Measurements from ENCODE around the gene SEMA4G. TPM values are rescaled to one million over a fixed set of nuclear protein-coding genes. Genes with fewer than 3 reads are reported as not detected.

The SEMA4G gene
- total and polyA plus RNA-seq, 2 of the 4 experiments (the other 2 are of a cell fraction) = 0.90 to 8.7 TPM

- POLR2A ChIA-PET (ENCODE audit: unreplicated experiment) = no interaction called here
Measured at GRCh38 chr10:101016814-101017213, 47.5 kb downstream of the SEMA4G start.

More at GRCh38 chr10:101016814-101017213, 47.5 kb downstream of the SEMA4G start:
- no TSS peak for BruUV-seq (replicated peaks)
- H4K8ac ChIP-seq (ENCODE audit: low read depth in 2 of 2, low read length in 2 of 2) = no peak overlapping the region
- no peak overlapping the region for H3K23ac ChIP-seq (ENCODE audit: low read depth, low read length)
- in situ Hi-C loops (cut with MboI; ENCODE audit: low sequenced_read_pairs) (no loop called here), intact Hi-C loops (cut with micrococcal nuclease) (loop anchor here (10.0 kb wide), 1 partner anchor 452 kb away; no protein-coding TSS in a partner anchor), dilution Hi-C loops (cut with HindIII; ENCODE audit: low sequenced_read_pairs, unreplicated experiment) (no loop called here)
- H3K9me1 ChIP-seq (ENCODE audit: insufficient read depth, low read length) = peaks cover 13% of the 10 kb centered on the region
- TF ChIP-seq ELK1 (IDR thresholded peaks at IDR 0.05; ENCODE audit: borderline replicate concordance, low read depth, low read length) (no peak), CEBPB (IDR thresholded peaks at IDR 0.05; ENCODE audit: low read depth, low read length) (no peak), CHD1 (IDR thresholded peaks at IDR 0.05; ENCODE audit: low read depth, low read length) (no peak), MXI1 (IDR thresholded peaks at IDR 0.05; ENCODE audit: borderline replicate concordance, low read depth, low read length) (no peak), RFX5 (IDR thresholded peaks at IDR 0.05; ENCODE audit: low read depth, low read length) (no peak), MAZ (IDR thresholded peaks at IDR 0.05; ENCODE audit: borderline replicate concordance, low read depth, low read length) (no peak), FOS (IDR thresholded peaks at IDR 0.05; ENCODE audit: low read depth, low read length) (no peak)
- no peak overlapping the region for H3K27ac ChIP-seq (ENCODE audit: insufficient read depth, low read length)
- no peak overlapping the region for H2BK5ac ChIP-seq (ENCODE audit: low read depth, low read length, poor library complexity, severe bottlenecking)
- H2BK120ac ChIP-seq (ENCODE audit: low read depth, low read length) = no peak overlapping the region
- H4K91ac ChIP-seq (ENCODE audit: insufficient read depth, low read depth, low read length) = no peak overlapping the region
- H3K18ac ChIP-seq (ENCODE audit: low read depth, low read length) = no peak overlapping the region
- no peak overlapping the region for H3K4ac ChIP-seq (ENCODE audit: low read depth, low read length)
- peak overlapping the region; percentile 36; the same call in 1 of the 2 replicates for H2AK5ac ChIP-seq (ENCODE audit: low read depth, low read length)
- no peak overlapping the region for H3K4me3 ChIP-seq (ENCODE audit: insufficient read depth, low read depth, low read length)
- H2BK20ac ChIP-seq (ENCODE audit: low read depth, low read length) = no peak overlapping the region
- WGBS, 2 experiments (ENCODE audit: extremely low coverage in 2 of 2, insufficient read length in 1 of 2) = 76% methylated on average over 2 of the region's 5 CpGs; no CpG with 5 or more reads in 1 of the 2 experiments
- H2AFZ ChIP-seq (replicated peaks; ENCODE audit: low read length, poor library complexity) = no peak overlapping the region
- H3K56ac ChIP-seq (ENCODE audit: extremely low read depth, insufficient read depth, low read length) = no peak overlapping the region
- ATAC-seq (ENCODE audit: low read depth) = no peak
- peak overlapping the region; percentile 19 for H2AK9ac ChIP-seq (replicated peaks; ENCODE audit: low read depth, low read length, poor library complexity)
- no peak overlapping the region for H4K5ac ChIP-seq (ENCODE audit: low read depth, low read length)
- 0 out of 4 replicates have a peak, but pooled peaks cover 0 to 7% of the 10 kb centered on the region in 2 experiments for H3K79me1 ChIP-seq (ENCODE audit: low read depth in 1 of 2, low read length in 2 of 2)
- no peak overlapping the region for H3K4me2 ChIP-seq (ENCODE audit: low read depth, low read length)
- no peaks in the 10 kb centered on the region for H3K9me3 ChIP-seq (ENCODE audit: control insufficient read depth, insufficient read depth, low read length)
- peaks cover 1% of the 10 kb centered on the region; the same call in 1 of the 2 replicates for H3K27me3 ChIP-seq (ENCODE audit: control insufficient read depth, insufficient read depth, low read length)
- no peak overlapping the region for H3K9ac ChIP-seq (ENCODE audit: low read depth, low read length)
- no peak overlapping the region for H3K14ac ChIP-seq (replicated peaks; ENCODE audit: low read depth, low read length)
- no peaks in the 10 kb centered on the region for H3K36me3 ChIP-seq (ENCODE audit: control insufficient read depth, insufficient read depth, low read length)
- no peak overlapping the region for H2BK15ac ChIP-seq (ENCODE audit: low read depth, low read length)
- peaks cover 22% of the 10 kb centered on the region for H3K4me1 ChIP-seq (ENCODE audit: control insufficient read depth, insufficient read depth, low read length)
- H4K20me1 ChIP-seq (ENCODE audit: insufficient read depth, low read length) = peaks cover 4% of the 10 kb centered on the region; the same call in 1 of the 2 replicates
- no peak for DNase-seq
- CTCF ChIA-PET = interaction anchor here (6.8 kb wide), 1 partner anchor 18 kb away, joined by 48 read pairs; the partner anchor contains the start of gene LZTS2
